GM23248 (cell line): ENCODE results near the gene FBXL22.

ENCODE experiments used
- EZH2 ChIP-seq: fragments of 200-600 bp; sonication (generic); IDR thresholded peaks from 2 replicates; pipeline ENCODE4 v1.6.1; 2018; ENCODE audit warnings: antibody characterized with exemption, mild to moderate bottlenecking; ENCODE audit not compliant: insufficient read depth, poor library complexity, severe bottlenecking
- EZH2phosphoT487 ChIP-seq: fragments of 200-600 bp; sonication (generic); IDR thresholded peaks from 2 replicates; pipeline ENCODE4 v1.6.1; 2018; ENCODE audit warnings: antibody characterized with exemption, moderate library complexity, mild to moderate bottlenecking, low read depth; ENCODE audit not compliant: insufficient read depth

DNA sequence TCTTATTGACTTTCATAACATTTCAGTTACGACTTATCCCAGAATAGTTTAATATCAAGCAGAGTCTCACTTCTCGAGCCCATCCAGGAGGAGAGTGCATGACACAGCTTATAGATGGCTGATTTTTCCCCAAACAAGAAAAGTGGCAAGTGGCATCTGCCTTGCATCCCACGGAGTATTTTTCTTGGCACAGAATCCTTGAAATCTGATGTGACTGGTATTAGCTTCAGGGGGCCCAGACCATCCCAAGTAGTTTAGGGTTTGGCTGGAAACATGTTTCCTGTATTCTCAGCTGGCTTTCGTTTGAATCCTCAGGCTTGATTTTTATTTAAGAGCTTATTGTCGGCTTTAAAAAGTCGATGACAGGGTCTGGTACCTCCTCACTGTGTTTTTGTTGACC, 20.7 kb upstream of the FBXL22 start:
- TF ChIP-seq EZH2phosphoT487, result no peak
- no peak for TF ChIP-seq EZH2
